A549 (cell line): ENCODE results near the gene MRPL12. TPM values are rescaled to one million over a fixed set of nuclear protein-coding genes. Genes with fewer than 3 reads are reported as not detected.
A peak's percentile ranks its signal among the peaks of the same experiment; 100 is the strongest.

Experiments used
- ATAC-seq, 2 experiments: fragments of 200-7000 bp in 1 of 2; fragments of >200 bp in 1 of 2; cut with Nextera tagmentation in 1 of 2; cut with Tn5 transposase in 1 of 2; 3 replicates each; pipeline versions ENCODE4 v1.8.0 to v1.9.1; 2018 to 2020; ENCODE audit warnings: mild to moderate bottlenecking in 1 of 2, moderate library complexity in 1 of 2
- CTCF ChIA-PET: fragments of 300-600 bp; sonication (Branson Sonifier 250); formaldehyde crosslinking; extraction: SDS; loops from one replicate; lab custom pipeline; 2021; ENCODE audit warnings: antibody characterized with exemption, inconsistent platforms; lab: Yijun Ruan, JAX
- POLR2A ChIA-PET: fragments of 350-600 bp; formaldehyde crosslinking; extraction: SDS; loops from one replicate; lab custom pipeline; 2021; ENCODE audit warnings: antibody characterized with exemption, inconsistent platforms; lab: Yijun Ruan, JAX
- DNase-seq, 2 experiments: peaks; one replicate each; pipeline versions ENCODE4 v3.0.0 to v3.0.0-alpha.2; 2011 to 2016; ENCODE audit warnings: low read depth in 1 of 2, low spot score in 1 of 2
- FAIRE-seq: peaks from 2 replicates; lab custom pipeline; 2011; peaks lifted over from hg19 to GRCh38; lab: Jason Lieb, UNC
- H3K27ac ChIP-seq, 2 experiments: fragments of >200 bp; sonication (Bioruptor Twin); formaldehyde crosslinking; 3 replicates each; pipeline ENCODE4 v1.5.1; 2016 to 2017
- H3K4me1 ChIP-seq: fragments of >200 bp; sonication (Bioruptor Twin); formaldehyde crosslinking; 3 replicates; pipeline ENCODE4 v1.6.1; 2016
- H3K4me2 ChIP-seq: fragments of >200 bp; sonication (Bioruptor Twin); formaldehyde crosslinking; 3 replicates; pipeline ENCODE4 v1.6.1; 2016
- H3K4me3 ChIP-seq: fragments of >200 bp; sonication (Bioruptor Twin); formaldehyde crosslinking; 3 replicates; pipeline ENCODE4 v1.5.1; 2016
- H3K9me3 ChIP-seq: fragments of >200 bp; sonication (Bioruptor Twin); formaldehyde crosslinking; 3 replicates; pipeline ENCODE4 v1.6.1; 2016
- BCL3 ChIP-seq: fragments of >200 bp; sonication (Bioruptor Twin); formaldehyde crosslinking; IDR thresholded peaks from 3 replicates; pipeline ENCODE4 v1.6.1; 2016
- CBX2 ChIP-seq: fragments of 200-600 bp; sonication (generic); IDR thresholded peaks from 2 replicates; pipeline ENCODE4 v1.6.1; 2016; ENCODE audit warnings: low read depth, mild to moderate bottlenecking, borderline replicate concordance
- CHD2 ChIP-seq: fragments of 150-350 bp; IDR thresholded peaks from 2 replicates; pipeline ENCODE4 v1.6.1; 2014; ENCODE audit warnings: low read length; ENCODE audit not compliant: partially characterized antibody
- EP300 ChIP-seq, 2 experiments: fragments of >200 bp; sonication (Bioruptor Twin); formaldehyde crosslinking; IDR thresholded peaks; 2 replicates in 1 of 2; 3 replicates in 1 of 2; pipeline ENCODE4 v1.6.1; 2016 to 2017
- FOSB ChIP-seq: fragments of 250-450 bp; sonication (Bioruptor Pico); IDR thresholded peaks from 2 replicates; pipeline ENCODE4 v1.5.0; 2020; ENCODE audit warnings: mild to moderate bottlenecking, moderate library complexity
- FOSL2 ChIP-seq, 2 experiments: fragments of 450-650 bp in 1 of 2; fragments of >200 bp in 1 of 2; sonication (Bioruptor Twin) in 1 of 2; formaldehyde crosslinking; IDR thresholded peaks; 2 replicates each; pipeline versions ENCODE4 v1.5.0 to v1.6.1; 2016 to 2020; ENCODE audit warnings: mild to moderate bottlenecking in 1 of 2, moderate library complexity in 1 of 2
- GATA3 ChIP-seq: IDR thresholded peaks from 2 replicates; pipeline ENCODE4 v1.6.1; 2012; ENCODE audit warnings: borderline replicate concordance
- HOXB13 ChIP-seq: fragments of 250-450 bp; sonication (Bioruptor Pico); IDR thresholded peaks from 2 replicates; pipeline ENCODE4 v1.5.0; 2020; ENCODE audit warnings: low read depth, mild to moderate bottlenecking, moderate library complexity
- JUN ChIP-seq, 2 experiments: fragments of >200 bp; sonication (Bioruptor Twin); formaldehyde crosslinking; IDR thresholded peaks; 2 replicates in 1 of 2; 3 replicates in 1 of 2; pipeline ENCODE4 v1.6.1; 2016 to 2017
- KDM1A ChIP-seq: fragments of 200-600 bp; sonication (generic); IDR thresholded peaks from 2 replicates; pipeline ENCODE4 v1.6.1; 2016; ENCODE audit warnings: low read depth, mild to moderate bottlenecking
- KDM5A ChIP-seq: fragments of 200-600 bp; sonication (generic); IDR thresholded peaks from 2 replicates; pipeline ENCODE4 v1.6.1; 2016; ENCODE audit warnings: antibody characterized with exemption, mild to moderate bottlenecking
- MAFK ChIP-seq: fragments of 450-650 bp; IDR thresholded peaks from 2 replicates; pipeline ENCODE4 v1.6.1; 2014; ENCODE audit not compliant: partially characterized antibody
- MAX ChIP-seq: IDR thresholded peaks from 2 replicates; pipeline ENCODE4 v1.6.1; 2012
- MAZ ChIP-seq: fragments of 150-350 bp; IDR thresholded peaks from 2 replicates; pipeline ENCODE4 v1.6.1; 2014; ENCODE audit warnings: antibody characterized with exemption, low read depth, low read length, borderline replicate concordance
- MYC ChIP-seq: IDR thresholded peaks from 2 replicates; pipeline ENCODE4 v1.6.1; 2012; ENCODE audit warnings: mild to moderate bottlenecking, inconsistent platforms, low read length, improper control_type of control experiment, borderline replicate concordance
- NR3C1 ChIP-seq: fragments of >200 bp; sonication (Bioruptor Twin); formaldehyde crosslinking; IDR thresholded peaks from 3 replicates; pipeline ENCODE4 v1.6.1; 2017
- PBX3 ChIP-seq: IDR thresholded peaks from 2 replicates; pipeline ENCODE4 v1.6.1; 2012
- PHF8 ChIP-seq: fragments of 200-600 bp; sonication (generic); IDR thresholded peaks from 2 replicates; pipeline ENCODE4 v1.6.1; 2016; ENCODE audit warnings: low read depth, mild to moderate bottlenecking, antibody characterized with exemption, moderate library complexity, borderline replicate concordance
- POLR2A ChIP-seq: IDR thresholded peaks from 2 replicates; pipeline ENCODE4 v1.6.1; 2012; ENCODE audit warnings: mild to moderate bottlenecking, low read length
- RARB ChIP-seq: fragments of 250-450 bp; sonication (Bioruptor Pico); IDR thresholded peaks from 2 replicates; pipeline ENCODE4 v1.8.0; 2021; ENCODE audit warnings: mild to moderate bottlenecking, moderate library complexity
- REST ChIP-seq: fragments of 200-600 bp; sonication (generic); IDR thresholded peaks from 2 replicates; pipeline ENCODE4 v1.6.1; 2016; ENCODE audit warnings: antibody characterized with exemption, mild to moderate bottlenecking, moderate library complexity
- TP53 ChIP-seq: fragments of 250-450 bp; sonication (Bioruptor Pico); IDR thresholded peaks from 2 replicates; pipeline ENCODE4 v1.5.0; 2021; ENCODE audit warnings: mild to moderate bottlenecking, moderate library complexity
- ZFP36 ChIP-seq: fragments of 450-650 bp; IDR thresholded peaks from 2 replicates; pipeline ENCODE4 v1.6.1; 2014; ENCODE audit warnings: borderline replicate concordance; ENCODE audit not compliant: partially characterized antibody
- WGBS: methylation state at CpG from one replicate; pipeline ENCODE4 v1.1.6; 2017; ENCODE audit errors: missing lambda C conversion rate; 5-methylcytosine and 5-hydroxymethylcytosine counted together
- polyA plus RNA-seq, 4 experiments: library from polyadenylated mRNA; depleted of rRNA in 3 of 4; stranded (reverse); fragments of >200 nt; fragmentation: RNase III in 1 of 4; extraction: RNeasy Plus Mini Kit Qiagen cat#74134 plus additional on column Dnase treatment in 1 of 4; gene quantifications; 2 replicates in 3 of 4; 3 replicates in 1 of 4; pipeline ENCODE4 v1.2.3, GENCODE V29; 2011 to 2017

The MRPL12 gene
- polyA plus RNA-seq, 2 of the 4 experiments (the other 2 are of a cell fraction), result 161 to 215 TPM

GRCh38 chr17:81682565-81683207, 20.5 kb upstream of the MRPL12 start:
- peaks cover 25% of the 10 kb centered on the region for H3K4me1 ChIP-seq
- H3K4me3 ChIP-seq, result peak overlapping the region; percentile 86
- 44% methylated on average over 19 of the region's 19 CpGs for WGBS
- POLR2A ChIA-PET, result interaction anchor here (1.1 to 3.8 kb wide), 6 partner anchors 9 to 19 kb away, joined by 3 to 42 read pairs (median 9); partner anchors contain the start of genes CCDC137, MRPL12 and OXLD1
- peak overlapping the region; percentile 90 to 91 for H3K27ac ChIP-seq
- no peaks in the 10 kb centered on the region for H3K9me3 ChIP-seq
- 0 out of 2 replicates have a peak, but pooled peaks have one; percentile 5 for TF ChIP-seq FOSB (CRISPR knock-in tag)
- no peak for TF ChIP-seq EP300 (IDR thresholded peaks at IDR 0.05)
- TF ChIP-seq ZFP36, result no peak
- H3K4me2 ChIP-seq, result peak overlapping the region; percentile 96
- CTCF ChIA-PET, result interaction anchor here (1.2 to 8.1 kb wide), 10 partner anchors 10 to 124 kb away, joined by 3 to 54 read pairs (median 7); partner anchors contain the start of gene MRPL12
- no peak for DNase-seq
- FAIRE-seq, result no peak
- ATAC-seq, result no peak; a peak in 2 of 6 replicates

GRCh38 chr17:81683208-81683583, 20.0 kb upstream of the MRPL12 start:
- FAIRE-seq (no peak), DNase-seq (no peak), ATAC-seq (peak; percentile 20 to 36; a peak in 4 of 6 replicates)
- ChIA-PET CTCF (interaction anchor here (0.8 to 8.1 kb wide), 12 partner anchors 8 to 124 kb away, joined by 3 to 54 read pairs (median 5); partner anchors contain the start of gene MRPL12), POLR2A (interaction anchor here (0.8 to 3.8 kb wide), 15 partner anchors 9 to 339 kb away, joined by 3 to 42 read pairs (median 5); partner anchors contain the start of genes CCDC137, CENPX, MCRIP1 and MRPL12)
- 0% methylated on average over 10 of the region's 37 CpGs for WGBS
- H3K27ac ChIP-seq, result peak overlapping the region; percentile 90 to 91
- H3K4me2 ChIP-seq, result peak overlapping the region; percentile 96
- peaks cover 25% of the 10 kb centered on the region for H3K4me1 ChIP-seq
- peak overlapping the region; percentile 86 for H3K4me3 ChIP-seq
- no peaks in the 10 kb centered on the region for H3K9me3 ChIP-seq
- TF ChIP-seq HOXB13 (CRISPR knock-in tag) (no peak), PHF8 (peak; percentile 44; the same call in 1 of the 2 replicates)

- peaks cover 25% of the 10 kb centered on the region for H3K4me1 ChIP-seq
- H3K27ac ChIP-seq, result peak within 1 kb of the TSS; percentile 91 to 93
- H3K4me2 ChIP-seq, result peak within 1 kb of the TSS; percentile 96
- under 1% methylated on average over 83 of the region's 112 CpGs for WGBS
- FAIRE-seq, result peak; percentile 98
- ChIA-PET POLR2A (interaction anchor here (0.8 to 3.8 kb wide), 15 partner anchors 8 to 339 kb away, joined by 3 to 42 read pairs (median 5); partner anchors contain the start of genes CCDC137, CENPX, MCRIP1 and MRPL12), CTCF (interaction anchor here (0.8 to 8.1 kb wide), 10 partner anchors 8 to 125 kb away, joined by 3 to 54 read pairs (median 7); partner anchors contain the start of gene MRPL12)
- TF ChIP-seq FOSB (CRISPR knock-in tag) (no peak), PHF8 (peak; percentile 88), KDM5A (0 out of 2 replicates have a peak, but pooled peaks have one; percentile 15), POLR2A (peak; percentile 62), JUN (IDR thresholded peaks at IDR 0.05) (peak; percentile 65 to 84), CHD2 (peak; percentile 68), FOSL2 (IDR thresholded peaks at IDR 0.05) (no peak), FOSL2 (CRISPR knock-in tag; IDR thresholded peaks at IDR 0.05) (peak; percentile 81), GATA3 (peak; percentile 2; the same call in 1 of the 2 replicates), REST (peak; percentile 31; the same call in 1 of the 2 replicates), MYC (peak; percentile 75), MAFK (peak; percentile 47), PBX3 (peak; percentile 81), NR3C1 (no peak), BCL3 (peak; percentile 63; the same call in 2 of the 3 replicates), TP53 (CRISPR knock-in tag) (0 out of 2 replicates have a peak, but pooled peaks have one; percentile 62), CBX2 (no peak), KDM1A (no peak), RARB (CRISPR knock-in tag) (no peak), MAZ (peak; percentile 89; the same call in 1 of the 2 replicates), MAX (peak; percentile 87)
- no peaks in the 10 kb centered on the region for H3K9me3 ChIP-seq
- DNase-seq, result peak; percentile 100
- H3K4me3 ChIP-seq, result peak within 1 kb of the TSS; percentile 86
- ATAC-seq, result peak; percentile 90 to 96
Observed at GRCh38 chr17:81683584-81684441, 19.4 kb upstream of the MRPL12 start, which contains the start of the genes ARL16 and HGS. Gene ARL16 (minus strand): TSS chr17:81683797. CDS start chr17:81683753, 44 bp downstream. Gene HGS (plus strand): TSS chr17:81684011. CDS start chr17:81684067, 56 bp downstream.
